ENCODE measurements around the gene NBEAL1.
"Not testable (repeated sequence)": the region's sequence is repeated elsewhere in the genome, so short reads cannot be mapped to it uniquely, and the experiment has no call there.

NBEAL1 gene

GRCh38 chr2:203242518-203242917 lies 227.8 kb downstream of the NBEAL1 start:
- no peak for TF ChIP-seq POLR2A (IDR thresholded peaks at IDR 0.05; ENCODE audit: low read depth, low read length)
- TF ChIP-seq POLR2AphosphoS5 (IDR thresholded peaks at IDR 0.05; ENCODE audit: low read depth, low read length), result no peak
- TF ChIP-seq TAF1 (IDR thresholded peaks at IDR 0.05; ENCODE audit: borderline replicate concordance, low read depth, low read length), result no peak
- DNase-seq (ENCODE audit: insufficient read length) (no peak), FAIRE-seq (no peak)

GRCh38 chr2:203246646-203247045 lies 232.0 kb downstream of the NBEAL1 start:
- FAIRE-seq, result no peak
- TF ChIP-seq POLR2A (IDR thresholded peaks at IDR 0.05; ENCODE audit: low read depth, low read length) (no peak), POLR2AphosphoS5 (IDR thresholded peaks at IDR 0.05; ENCODE audit: low read depth, low read length) (no peak)
- no peak for DNase-seq (ENCODE audit: insufficient read length)

- FAIRE-seq (no peak), DNase-seq (ENCODE audit: insufficient read length) (no peak)
- TF ChIP-seq POLR2A (IDR thresholded peaks at IDR 0.05; ENCODE audit: low read depth, low read length) (no peak), TAF1 (IDR thresholded peaks at IDR 0.05; ENCODE audit: borderline replicate concordance, low read depth, low read length) (no peak), POLR2AphosphoS5 (IDR thresholded peaks at IDR 0.05; ENCODE audit: low read depth, low read length) (no peak)
These were observed 238.1 kb downstream of the NBEAL1 start for GRCh38 chr2:203252818-203253217.

GRCh38 chr2:203253422-203254095 lies 238.9 kb downstream of the NBEAL1 start:
- not testable (repeated sequence) for DNase-seq (ENCODE audit: insufficient read length); FAIRE-seq

- FAIRE-seq (no peak), DNase-seq (ENCODE audit: insufficient read length) (no peak)
- TF ChIP-seq POLR2AphosphoS5 (IDR thresholded peaks at IDR 0.05; ENCODE audit: low read depth, low read length), result no peak
- no peak for TF ChIP-seq TAF1 (IDR thresholded peaks at IDR 0.05; ENCODE audit: borderline replicate concordance, low read depth, low read length)
- no peak for TF ChIP-seq POLR2A (IDR thresholded peaks at IDR 0.05; ENCODE audit: low read depth, low read length)
These were observed 246.9 kb downstream of the NBEAL1 start for GRCh38 chr2:203261326-203262159.

Measured in GM12892 (cell line).